Limb (tissue), 2 donors: ENCODE measurements around the gene CA9.

Experiments used
- DNase-seq, 2 donors: peaks; one replicate each; pipeline ENCODE4 v3.0.0-alpha.2; 2016; ENCODE audit errors: extremely low spot score in 2 of 2

Gene CA9

DNA sequence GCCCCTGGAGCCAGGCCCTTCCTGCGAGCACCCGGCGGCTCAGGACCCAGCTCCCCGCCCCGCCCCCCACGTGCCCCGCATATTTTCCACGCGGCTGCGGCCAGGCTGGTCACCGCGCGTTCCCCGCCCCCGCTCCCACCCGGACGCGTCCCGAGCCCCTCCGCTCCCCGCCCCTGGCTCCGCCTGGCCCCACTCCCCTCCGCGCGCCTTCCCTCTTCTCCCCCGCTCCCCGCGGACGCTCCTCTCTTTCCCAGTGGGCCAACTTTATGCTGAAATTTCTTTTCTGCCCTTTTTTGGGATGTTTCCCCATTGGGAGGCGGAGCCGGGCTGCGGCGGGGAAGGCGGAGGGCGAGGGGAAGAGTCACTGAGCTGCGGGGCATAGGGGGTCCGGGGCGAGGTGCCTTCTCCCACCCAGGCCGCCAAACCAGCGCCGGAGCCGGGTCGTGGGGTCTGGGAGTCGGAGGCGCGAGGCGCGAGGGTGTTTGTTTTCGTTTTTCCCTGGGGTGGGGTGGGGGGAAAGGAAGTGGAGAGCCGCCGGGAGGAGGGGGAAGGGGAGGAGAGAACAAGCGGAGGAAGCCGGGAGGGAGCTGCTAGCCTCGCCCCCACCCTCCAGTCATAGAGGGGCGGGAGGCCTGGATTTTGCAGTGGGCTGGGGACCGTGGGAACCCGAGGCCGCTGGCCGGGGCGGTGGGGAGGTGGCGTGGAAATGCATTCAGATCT, 17.0 kb downstream of the CA9 start:
- peak; percentile 84 to 85 for DNase-seq

DNA sequence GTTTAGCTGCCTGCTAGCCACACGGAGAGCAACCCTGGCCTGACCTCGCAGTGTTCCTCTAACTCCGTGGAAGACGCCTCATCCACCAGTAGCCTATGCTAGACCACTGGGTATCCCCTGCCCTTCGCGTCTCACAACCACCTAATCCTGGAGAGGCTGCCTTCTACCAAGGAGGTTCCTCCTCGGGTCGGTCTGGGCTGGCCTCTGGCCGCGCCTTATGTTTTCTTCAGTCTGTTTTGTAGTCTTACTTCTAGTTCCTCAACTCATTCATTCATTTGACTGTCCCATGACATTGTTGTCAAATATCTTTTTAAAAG, 17.6 kb downstream of the CA9 start:
- DNase-seq = no peak

- DNase-seq = no peak
These were observed 18.1 kb downstream of the CA9 start for GRCh38 chr9:35691757-35692301.

GRCh38 chr9:35695943-35696401, 22.2 kb downstream of the CA9 start:
- DNase-seq = no peak

DNA sequence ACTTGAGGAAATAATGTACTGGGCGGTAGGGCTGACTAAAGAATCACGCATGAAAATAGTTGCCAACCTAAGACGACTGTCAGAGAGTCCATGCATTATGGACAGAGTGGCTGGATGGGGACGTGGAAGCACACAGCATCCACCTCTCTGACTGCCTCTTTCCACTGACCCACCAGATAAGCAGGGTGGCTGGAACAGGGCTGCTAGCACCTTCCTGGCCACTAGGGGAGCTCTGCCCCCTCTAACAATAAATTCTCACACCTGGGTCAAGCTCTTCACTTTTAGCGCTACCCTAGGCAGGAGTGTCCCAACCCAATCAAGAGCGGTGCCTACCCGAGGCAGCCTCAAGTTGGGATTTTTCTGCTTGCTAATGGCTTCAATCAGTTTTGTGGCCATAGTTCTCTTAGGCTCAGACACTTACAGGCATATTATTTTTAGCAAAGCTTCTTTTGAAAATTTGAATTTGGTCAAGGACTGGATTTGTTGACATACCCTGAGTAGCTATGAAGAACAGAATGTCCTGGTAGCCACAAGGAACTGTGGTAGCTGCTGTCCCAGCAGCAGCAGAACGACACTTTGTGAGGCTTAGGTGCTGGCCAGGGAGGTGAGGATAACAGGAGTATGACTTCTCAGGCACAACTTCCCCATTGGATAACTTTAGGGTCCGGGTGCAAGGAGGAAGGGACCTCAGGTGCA, 22.9 kb downstream of the CA9 start:
- peak; percentile 45 to 58 for DNase-seq

DNA sequence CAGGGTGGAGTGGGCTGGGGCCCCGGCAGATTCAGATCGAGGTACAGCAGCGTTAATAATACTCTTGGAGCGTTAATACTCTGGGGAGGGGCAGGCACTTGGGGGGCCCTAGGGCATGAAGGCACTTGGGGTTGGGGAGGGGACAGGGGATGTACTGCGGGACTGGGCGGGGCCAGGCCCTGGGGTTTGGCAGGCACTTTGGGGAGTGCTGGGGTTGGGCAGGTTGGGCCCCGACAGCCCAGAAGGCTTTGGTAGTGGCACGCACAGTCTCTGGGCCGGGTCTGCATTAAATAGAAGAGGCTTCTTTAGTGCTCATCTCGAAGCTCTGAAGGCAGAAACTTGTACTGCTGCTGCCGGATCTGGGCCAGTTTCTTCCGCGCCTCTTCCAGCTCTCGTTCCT, 23.8 kb downstream of the CA9 start:
- DNase-seq = no peak

GRCh38 chr9:35698231-35698630, 24.5 kb downstream of the CA9 start:
- no peak for DNase-seq

DNA sequence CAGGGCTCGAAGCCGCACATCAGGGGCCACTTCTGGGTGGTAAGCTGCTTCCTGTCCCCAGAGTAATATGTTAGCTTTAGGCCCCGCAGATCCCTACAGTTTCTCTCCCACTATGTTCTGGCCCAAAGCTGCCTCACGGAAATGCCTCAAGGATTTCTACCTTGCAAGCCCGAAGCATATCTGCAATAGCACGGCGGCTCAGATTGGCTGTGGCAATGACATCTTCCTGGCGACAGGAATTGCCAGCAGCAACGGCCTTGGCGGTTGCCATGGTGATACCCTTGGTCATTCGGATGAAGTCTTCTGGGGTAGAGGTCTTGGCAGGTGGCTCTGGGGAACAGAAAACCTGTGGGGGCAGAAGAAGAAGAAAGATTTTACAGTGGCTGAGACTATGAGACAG, 26.3 kb downstream of the CA9 start:
- no peak for DNase-seq

DNA sequence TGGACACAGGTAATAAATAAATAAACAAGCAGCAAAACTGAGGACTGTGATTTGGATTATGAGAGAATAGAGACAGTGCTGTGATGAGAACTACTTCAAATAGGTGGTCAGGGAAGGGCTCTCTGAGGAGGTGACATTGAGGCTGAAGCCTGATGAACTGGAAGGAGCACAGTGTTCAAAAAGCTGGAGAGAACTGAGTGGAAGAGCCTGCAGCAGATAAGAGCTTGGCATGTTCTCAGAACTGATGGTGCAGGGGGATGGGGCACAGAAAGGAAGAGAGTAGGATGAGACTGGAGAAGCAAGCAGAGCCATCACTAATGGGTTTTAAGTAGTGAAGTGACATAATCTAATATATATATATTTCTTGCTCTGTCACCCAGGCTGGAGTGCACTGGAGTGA, 27.2 kb downstream of the CA9 start:
- no peak for DNase-seq

DNA sequence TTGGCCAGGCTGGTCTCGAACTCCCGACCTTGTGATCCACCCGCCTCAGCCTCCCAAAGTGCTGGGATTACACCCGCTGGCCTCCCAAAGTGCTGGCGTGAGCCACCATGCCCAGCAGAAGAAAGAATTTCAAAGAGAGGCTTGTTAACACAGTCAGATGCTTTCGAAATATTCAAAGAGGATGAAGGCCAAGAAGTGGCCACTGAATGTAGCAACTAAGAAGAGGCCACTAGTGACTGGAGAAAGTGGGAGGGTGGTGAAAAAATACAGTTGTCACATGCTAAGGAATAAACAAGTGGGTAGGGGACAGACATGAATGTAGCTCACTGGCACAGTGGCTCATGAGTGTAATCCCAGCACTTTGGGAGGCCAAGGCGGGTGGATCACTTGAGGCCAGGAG, 29.0 kb downstream of the CA9 start:
- no peak for DNase-seq

DNA sequence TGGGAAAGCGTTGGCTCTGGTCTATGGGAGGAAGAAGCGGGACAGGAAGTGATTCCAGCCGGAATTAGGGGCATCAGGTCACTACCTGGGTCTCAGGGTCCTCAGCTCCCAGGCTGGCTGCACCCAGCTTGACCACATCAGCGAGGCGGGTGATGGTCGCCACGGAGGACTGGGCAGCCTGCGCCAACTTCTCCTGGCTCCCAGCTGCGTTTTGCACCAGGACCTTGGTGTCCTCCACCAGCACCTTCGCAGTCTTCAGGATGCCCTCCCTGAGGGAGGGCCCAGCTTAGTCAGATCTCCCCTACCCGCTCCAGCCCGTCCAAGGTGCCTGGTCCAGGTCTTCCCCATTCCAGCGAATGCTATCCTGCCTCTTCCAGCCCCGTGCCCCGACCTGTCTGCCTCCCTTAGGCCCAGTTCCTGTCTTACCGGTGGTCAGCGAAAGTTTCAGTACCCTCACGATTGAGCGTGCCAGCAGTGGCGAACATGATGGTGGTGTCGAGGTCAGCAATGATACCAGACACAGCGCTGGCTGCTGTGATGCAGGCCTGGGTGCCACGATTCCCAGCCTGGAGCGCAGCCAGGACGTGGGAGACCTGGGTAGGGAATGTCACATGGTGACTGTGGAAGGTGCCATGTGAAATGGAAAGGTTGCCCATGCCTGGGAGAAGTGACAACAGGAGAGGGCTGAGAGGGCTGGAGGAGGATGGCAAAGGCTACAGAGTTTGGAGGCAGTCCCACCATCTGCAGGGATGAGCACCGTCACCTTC, 30.4 kb downstream of the CA9 start:
- no peak for DNase-seq

GRCh38 chr9:35705372-35705771, 31.6 kb downstream of the CA9 start:
- no peak for DNase-seq

- no peak for DNase-seq
These were observed 32.2 kb downstream of the CA9 start for GRCh38 chr9:35705836-35706430.

GRCh38 chr9:35706951-35707350, 33.2 kb downstream of the CA9 start:
- DNase-seq = no peak

- no peak for DNase-seq
These were observed 34.4 kb downstream of the CA9 start for GRCh38 chr9:35708146-35708545.

GRCh38 chr9:35710818-35711500, 37.2 kb downstream of the CA9 start:
- DNase-seq = no peak

GRCh38 chr9:35711501-35712428, 38.0 kb downstream of the CA9 start:
- DNase-seq = no peak

DNA sequence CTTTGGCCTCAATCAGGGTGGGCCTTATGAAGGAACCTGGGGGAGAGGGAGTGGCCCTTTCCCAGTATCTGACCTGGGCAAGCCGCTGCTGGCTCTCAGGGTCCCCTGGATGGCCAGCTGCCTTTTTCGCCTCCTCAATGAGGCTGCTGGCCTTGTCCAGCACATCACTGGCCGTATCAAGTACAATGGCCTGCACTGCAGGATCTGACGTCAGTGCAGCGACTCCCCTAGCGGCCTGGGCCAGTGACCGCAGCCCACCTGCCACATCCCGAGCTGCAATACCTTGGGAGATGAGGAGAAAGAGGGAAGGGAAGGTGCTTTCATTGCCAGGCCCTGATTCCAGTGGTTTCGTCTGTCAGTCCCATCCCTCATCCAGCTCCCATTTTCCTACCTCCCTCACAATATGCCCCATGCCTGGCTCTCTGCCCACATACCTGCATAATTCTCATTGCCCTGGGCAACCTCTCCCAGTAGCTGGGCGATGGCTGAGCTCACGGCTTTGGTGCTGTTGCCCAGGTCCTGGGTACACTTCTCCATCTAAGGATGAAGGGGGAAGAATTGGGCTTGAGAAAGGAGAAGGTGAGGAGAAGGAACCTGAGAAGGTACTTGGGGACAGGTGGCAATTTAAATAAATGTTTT, 39.2 kb downstream of the CA9 start:
- no peak for DNase-seq

- DNase-seq = no peak
These were observed 39.9 kb downstream of the CA9 start for GRCh38 chr9:35713578-35713977.

GRCh38 chr9:35714123-35714522, 40.4 kb downstream of the CA9 start:
- no peak for DNase-seq
